Uterus (tissue), 2 donors: ENCODE results near the gene DNMBP.

Experiments
- POLR2A ChIP-seq, 2 donors: fragments of 450-650 bp; IDR thresholded peaks; one replicate each; pipeline ENCODE4 v1.6.1; 2016; ENCODE audit warnings: antibody characterized with exemption in 2 of 2, mild to moderate bottlenecking in 1 of 2, moderate library complexity in 1 of 2
- TF ChIP-seq, protein P1 (sequence below), 4 experiments: fragments of 200-600 bp in 2 of 4; fragments of 450-650 bp in 2 of 4; sonication (generic) in 2 of 4; IDR thresholded peaks; one replicate each; pipeline ENCODE4 v1.5.1; 2016 to 2019; ENCODE audit warnings: antibody characterized with exemption in 4 of 4, mild to moderate bottlenecking in 2 of 4, moderate library complexity in 1 of 4

DNA sequence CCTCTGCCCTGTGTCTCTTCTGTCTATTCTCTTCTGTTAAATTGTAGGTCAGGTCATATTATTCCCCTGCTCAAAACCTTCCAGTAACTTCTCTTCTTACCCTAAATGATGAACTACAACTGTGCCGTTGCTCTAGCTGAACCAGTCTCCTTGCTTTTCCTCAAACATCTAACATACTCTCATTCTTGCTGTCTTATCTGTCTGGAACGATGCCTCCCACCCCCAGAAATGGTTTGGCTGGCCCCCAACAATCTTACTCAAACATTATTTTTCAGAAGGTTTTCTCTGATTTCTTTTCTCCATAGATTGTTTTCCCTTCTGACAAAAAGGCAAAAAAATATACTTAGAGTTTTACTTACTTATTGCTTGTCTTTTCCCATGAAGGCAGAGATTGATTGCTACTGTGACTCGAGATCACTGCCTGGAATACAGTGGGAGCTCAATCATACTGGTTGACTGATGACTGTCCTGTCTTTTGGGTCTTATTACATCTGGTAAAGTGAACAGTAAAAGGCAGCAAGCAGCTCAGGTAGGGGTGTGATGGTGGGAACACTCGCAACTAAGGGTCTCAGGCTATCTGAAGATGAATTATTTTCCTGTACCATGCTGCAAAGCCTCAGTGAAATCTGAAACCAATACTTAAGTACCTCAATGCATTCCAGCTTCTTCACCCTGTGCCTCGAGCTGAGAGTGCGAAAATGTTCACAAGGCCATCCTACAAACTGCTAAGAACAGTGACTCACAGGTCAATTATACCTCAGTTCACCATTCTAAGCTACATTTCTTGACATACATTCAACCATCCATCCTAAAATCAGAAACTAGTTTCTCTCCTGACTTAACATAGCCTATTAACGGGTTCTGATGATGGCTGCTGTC, 67.6 kb downstream of the DNMBP start:
- TF ChIP-seq, protein P1, sequence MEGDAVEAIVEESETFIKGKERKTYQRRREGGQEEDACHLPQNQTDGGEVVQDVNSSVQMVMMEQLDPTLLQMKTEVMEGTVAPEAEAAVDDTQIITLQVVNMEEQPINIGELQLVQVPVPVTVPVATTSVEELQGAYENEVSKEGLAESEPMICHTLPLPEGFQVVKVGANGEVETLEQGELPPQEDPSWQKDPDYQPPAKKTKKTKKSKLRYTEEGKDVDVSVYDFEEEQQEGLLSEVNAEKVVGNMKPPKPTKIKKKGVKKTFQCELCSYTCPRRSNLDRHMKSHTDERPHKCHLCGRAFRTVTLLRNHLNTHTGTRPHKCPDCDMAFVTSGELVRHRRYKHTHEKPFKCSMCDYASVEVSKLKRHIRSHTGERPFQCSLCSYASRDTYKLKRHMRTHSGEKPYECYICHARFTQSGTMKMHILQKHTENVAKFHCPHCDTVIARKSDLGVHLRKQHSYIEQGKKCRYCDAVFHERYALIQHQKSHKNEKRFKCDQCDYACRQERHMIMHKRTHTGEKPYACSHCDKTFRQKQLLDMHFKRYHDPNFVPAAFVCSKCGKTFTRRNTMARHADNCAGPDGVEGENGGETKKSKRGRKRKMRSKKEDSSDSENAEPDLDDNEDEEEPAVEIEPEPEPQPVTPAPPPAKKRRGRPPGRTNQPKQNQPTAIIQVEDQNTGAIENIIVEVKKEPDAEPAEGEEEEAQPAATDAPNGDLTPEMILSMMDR (IDR thresholded peaks at IDR 0.05), result no peak
- no peak for TF ChIP-seq POLR2A (IDR thresholded peaks at IDR 0.05)
